Pancreas (tissue), 10 donors: ENCODE data around the gene AACS. TPM values are rescaled to one million over a fixed set of nuclear protein-coding genes. Genes with fewer than 3 reads are reported as not detected.
"Not testable (repeated sequence)": the region's sequence is repeated elsewhere in the genome, so short reads cannot be mapped to it uniquely, and the experiment has no call there.

ENCODE experiments used
- ATAC-seq, 4 donors: fragments of 200-7000 bp; cut with Tn5 transposase; one replicate each; pipeline versions ENCODE4 v1.8.0 to v1.9.1; 2020; ENCODE audit warnings: mild to moderate bottlenecking in 4 of 4, moderate library complexity in 4 of 4
- DNase-seq, 6 donors: peaks; one replicate each; pipeline ENCODE4 v3.0.0-alpha.2; 2020
- FAIRE-seq: peaks from 2 replicates; lab custom pipeline; 2012; peaks lifted over from hg19 to GRCh38; lab: Jason Lieb, UNC
- H3K27ac ChIP-seq, 4 donors: fragments of 200-600 bp; sonication (generic); 1 replicate in 3 of 4; 2 replicates in 1 of 4; pipeline versions ENCODE4 v1.5.0 to v1.8.0; 2020
- H3K27me3 ChIP-seq, 4 donors: fragments of 200-600 bp; one replicate each; pipeline ENCODE4 v1.8.0; 2021
- H3K36me3 ChIP-seq, 3 donors: fragments of 200-600 bp; sonication (generic) in 1 of 3; one replicate each; pipeline versions ENCODE4 v1.5.0 to v1.8.0; 2020 to 2021
- H3K4me1 ChIP-seq, 3 donors: fragments of 200-600 bp; one replicate each; pipeline ENCODE4 v1.8.0; 2021
- H3K4me3 ChIP-seq, 4 donors: fragments of 200-600 bp; sonication (generic) in 2 of 4; one replicate each; pipeline versions ENCODE4 v1.5.0 to v1.8.0; 2020 to 2021
- H3K9me3 ChIP-seq, 4 donors: fragments of 200-600 bp; one replicate each; pipeline ENCODE4 v1.8.0; 2021
- CTCF ChIP-seq, 4 donors: fragments of 200-600 bp; sonication (generic) in 3 of 4; IDR thresholded peaks; one replicate each; pipeline versions ENCODE4 v1.5.0 to v1.8.0; 2021; ENCODE audit warnings: antibody characterized with exemption in 4 of 4
- WGBS, 2 donors: extraction: QIAGEN DNeasy Blood & Tissue Kit; methylation state at CpG; one replicate each; pipeline ENCODE4 v1.1.7; 2013; 5-methylcytosine and 5-hydroxymethylcytosine counted together
- intact Hi-C, 3 donors: fragments of 100-400 bp; cut with DNase I; formaldehyde crosslinking; loops; one replicate each; pipeline versions ENCODE4 v1.11.1 to v1.14.2; 2022
- polyA plus RNA-seq, 2 donors: library from polyadenylated mRNA; stranded (reverse); fragments of 200-250 nt; gene quantifications; one replicate each; pipeline ENCODE4 v1.2.3, GENCODE V29; 2013
- total RNA-seq, 6 donors: library from RNA; stranded (reverse); fragmentation: NEBNext Ultra II Directional in 4 of 6; extraction: Animal tissue kit (Norgen Biotek cat#: 25700) in 4 of 6; gene quantifications; one replicate each; pipeline versions ENCODE4 v1.2.1 to v1.2.4, GENCODE V29; 2021 to 2023
- donor health status: healthy with polysubstance abuse.
- donor health status: DM: no; HTN: no; CAD: no; lungs with moderate emphysema.
- donor health status: DM: no; HTN: no; CAD: no.
- donor health status: control.
- donor health status: control.
- donor health status: Bipolar disorder and iron deficiency.
- donor health status: DM: yes; HTN: yes; CAD: no.
- donor health status: DM: no; HTN: no; CAD: no.
- donor health status: DM: no; HTN: no; CAD: no.
- donor health status: DM: yes; HTN: yes; CAD: no.

The AACS gene
- total and polyA plus RNA-seq, 8 donors = 11.0 to 21.4 (median 15.5) TPM

DNA sequence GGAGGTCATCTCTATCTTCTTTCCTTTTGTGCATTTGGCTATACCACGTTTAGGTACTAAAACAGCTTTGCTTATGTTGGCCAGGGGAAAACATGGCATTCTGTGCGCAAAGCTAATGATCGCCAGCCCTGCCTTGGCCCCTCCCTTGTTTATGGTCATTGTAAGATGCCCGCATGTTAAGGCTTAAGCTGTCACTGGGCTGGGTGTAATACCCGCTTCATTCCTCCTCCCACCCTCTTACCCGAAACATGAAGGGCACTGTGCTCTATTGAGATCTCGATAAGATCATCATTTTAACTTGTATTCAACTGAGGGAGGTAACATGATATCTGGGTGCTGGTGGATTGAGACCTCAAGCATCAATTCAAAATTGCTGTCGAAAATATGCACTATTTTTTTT is 37.1 kb upstream of the AACS start:
- FAIRE-seq = no peak
- intact Hi-C loops = no loop called here
- WGBS, 2 donors = 96 to 97% methylated on average over 8 of the region's 8 CpGs
- Histone ChIP-seq H3K27ac (no peak overlapping the region), H3K9me3 (no peaks in the 10 kb centered on the region), H3K36me3 (no peaks in the 10 kb centered on the region), H3K4me3 (no peak overlapping the region), H3K4me1 (no peaks in the 10 kb centered on the region), H3K27me3 (no peaks in the 10 kb centered on the region)
- no peak for ATAC-seq
- TF ChIP-seq CTCF (IDR thresholded peaks at IDR 0.05) = no peak
- no peak for DNase-seq

DNA sequence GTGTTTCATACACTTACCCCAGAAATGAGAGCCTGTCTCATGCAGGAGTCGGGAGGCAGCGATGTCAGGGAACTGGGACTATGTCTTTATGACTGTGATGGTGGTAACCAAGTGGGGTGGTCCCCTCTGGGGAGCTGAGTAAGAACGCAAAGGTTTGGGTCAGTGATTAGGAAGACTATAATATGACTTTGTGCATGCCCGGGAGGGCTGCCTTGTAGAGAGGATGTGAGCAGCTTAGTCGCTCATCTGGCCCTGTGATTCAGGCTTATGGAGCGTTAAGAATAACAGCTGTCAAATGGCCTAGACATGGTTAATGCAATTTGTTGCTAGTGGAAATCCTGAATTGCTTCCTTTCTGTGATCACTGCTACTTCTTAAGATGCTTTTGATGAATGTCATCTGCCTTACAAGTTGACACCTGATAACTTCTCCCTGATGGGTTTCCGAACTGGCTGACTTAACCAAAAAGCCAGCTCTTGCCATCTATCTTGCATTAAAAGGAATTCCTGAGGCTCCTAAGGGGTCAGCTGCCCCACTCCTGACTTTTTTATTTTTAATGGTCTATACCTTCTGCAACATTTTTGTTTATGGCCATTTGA is 35.4 kb upstream of the AACS start:
- H3K27me3 ChIP-seq = no peaks in the 10 kb centered on the region
- no peak overlapping the region for H3K4me3 ChIP-seq
- DNase-seq (no peak), FAIRE-seq (no peak), ATAC-seq (no peak)
- H3K9me3 ChIP-seq = no peaks in the 10 kb centered on the region
- intact Hi-C loops = no loop called here
- WGBS, 2 donors = 96 to 97% methylated on average over 7 of the region's 7 CpGs
- H3K4me1 ChIP-seq = no peaks in the 10 kb centered on the region
- H3K36me3 ChIP-seq = no peaks in the 10 kb centered on the region
- H3K27ac ChIP-seq = no peak overlapping the region
- no peak for TF ChIP-seq CTCF (IDR thresholded peaks at IDR 0.05)

GRCh38 chr12:125031471-125031870 is 33.8 kb upstream of the AACS start:
- FAIRE-seq, intact Hi-C loops, H3K4me3 ChIP-seq, DNase-seq, H3K36me3 ChIP-seq, H3K27me3 ChIP-seq, ATAC-seq, H3K27ac ChIP-seq, H3K9me3 ChIP-seq, H3K4me1 ChIP-seq: not testable (repeated sequence)
- WGBS, 2 donors = 82 to 86% methylated on average over 9 of the region's 9 CpGs

DNA sequence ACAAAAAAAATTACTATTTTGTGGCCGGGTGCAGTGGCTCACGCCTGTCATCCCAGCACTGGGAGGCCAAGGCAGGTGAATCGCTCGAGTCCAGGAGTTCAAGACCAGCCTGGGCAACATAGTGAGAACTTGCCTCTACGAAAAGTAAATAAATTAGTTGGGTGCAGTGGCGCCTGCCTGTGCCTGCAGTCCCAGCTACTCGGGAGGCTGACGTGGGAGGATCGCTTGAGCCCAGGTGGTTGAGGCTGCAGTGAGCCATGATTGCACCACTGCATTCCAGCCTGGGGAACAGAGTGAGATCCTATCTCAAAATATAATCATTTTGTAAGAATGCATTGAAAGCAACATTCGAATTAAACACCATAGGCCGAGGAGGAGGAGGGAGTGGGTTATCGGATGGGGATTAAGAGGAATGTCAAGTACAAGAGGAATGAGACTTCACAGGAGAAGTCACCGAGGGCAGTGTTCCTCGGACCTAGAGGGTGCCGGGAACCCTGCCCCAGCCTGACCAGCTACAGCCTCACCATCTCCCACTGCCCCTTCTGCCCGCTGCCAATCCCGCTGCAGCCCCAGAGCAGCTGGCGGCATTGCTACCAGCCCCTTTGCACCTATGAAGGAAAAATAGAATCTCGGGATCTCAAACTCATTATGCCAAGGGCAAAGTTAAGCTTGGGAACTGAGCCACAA is 32.6 kb upstream of the AACS start:
- 88 to 91% methylated on average over 19 of the region's 19 CpGs for WGBS, 2 donors

DNA sequence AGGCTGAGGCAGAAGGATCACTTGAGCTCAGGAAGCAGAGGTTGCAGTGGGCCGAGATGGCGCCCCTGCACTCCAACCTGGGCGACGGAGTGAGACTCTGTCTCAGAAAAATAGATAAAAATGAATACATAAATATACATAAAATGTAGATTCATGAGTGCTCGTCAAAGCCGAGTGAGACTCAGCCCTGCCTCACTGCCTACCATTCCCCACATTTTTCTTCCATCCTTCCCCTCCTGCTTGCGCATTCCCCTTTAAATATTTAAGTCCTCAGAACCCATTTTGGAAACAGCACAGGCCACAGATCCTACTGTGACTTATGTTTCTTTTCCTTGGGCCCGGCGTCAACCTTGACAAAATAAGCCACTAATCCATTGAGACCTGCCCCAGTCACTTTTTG is 31.9 kb upstream of the AACS start:
- H3K4me1 ChIP-seq = no peaks in the 10 kb centered on the region
- DNase-seq (no peak), ATAC-seq (no peak), FAIRE-seq (no peak)
- no peak overlapping the region for H3K4me3 ChIP-seq
- no peaks in the 10 kb centered on the region for H3K27me3 ChIP-seq
- TF ChIP-seq CTCF (IDR thresholded peaks at IDR 0.05) = no peak
- WGBS, 2 donors = 89 to 94% methylated on average over 9 of the region's 9 CpGs
- H3K27ac ChIP-seq = no peak overlapping the region
- intact Hi-C loops = no loop called here
- no peaks in the 10 kb centered on the region for H3K36me3 ChIP-seq
- no peaks in the 10 kb centered on the region for H3K9me3 ChIP-seq

More for the DNA sequence above, 32.6 kb upstream of the AACS start:
- no peak for TF ChIP-seq CTCF (IDR thresholded peaks at IDR 0.05)
- ATAC-seq (no peak), FAIRE-seq (no peak), DNase-seq (no peak)
- no peaks in the 10 kb centered on the region for H3K9me3 ChIP-seq
- intact Hi-C loops = no loop called here
- H3K4me3 ChIP-seq = no peak overlapping the region
- no peaks in the 10 kb centered on the region for H3K36me3 ChIP-seq
- H3K4me1 ChIP-seq = no peaks in the 10 kb centered on the region
- H3K27ac ChIP-seq = no peak overlapping the region
- H3K27me3 ChIP-seq = no peaks in the 10 kb centered on the region
